IPS DF 4.7 (cell line): ENCODE results near the gene ZNF3.
"Not testable (repeated sequence)": the region's sequence is repeated elsewhere in the genome, so short reads cannot be mapped to it uniquely, and the experiment has no call there.

Source experiments
- DNase-seq: peaks from one replicate; pipeline ENCODE4 v3.0.0-alpha.2; 2013; ENCODE audit warnings: low spot score; ENCODE audit errors: extremely low read depth

The ZNF3 gene

GRCh38 chr7:100081535-100082102 is at the start of gene ZNF3:
Gene ZNF3 (minus strand): TSS chr7:100081723. CDS start chr7:100077357, 4,366 bp downstream.
- DNase-seq: peak; percentile 97

- DNase-seq: no peak
Observed at GRCh38 chr7:100130608-100131453, 49.3 kb upstream of the ZNF3 start.

GRCh38 chr7:100130220-100130607 is 48.7 kb upstream of the ZNF3 start:
- not testable (repeated sequence) for DNase-seq

- no peak for DNase-seq
Observed at GRCh38 chr7:100128637-100128963, 47.1 kb upstream of the ZNF3 start.

GRCh38 chr7:100127866-100128636 is 46.5 kb upstream of the ZNF3 start:
- DNase-seq: no peak

GRCh38 chr7:100126931-100127865 is 45.7 kb upstream of the ZNF3 start, which contains the start of gene MBLAC1:
Gene MBLAC1 (plus strand): TSS chr7:100126967. CDS start chr7:100127396, 429 bp downstream.
- peak; percentile 76 for DNase-seq

GRCh38 chr7:100126239-100126930 is 44.9 kb upstream of the ZNF3 start:
- DNase-seq: no peak

- no peak for DNase-seq
Observed at GRCh38 chr7:100124301-100125230, 43.0 kb upstream of the ZNF3 start.

GRCh38 chr7:100122568-100122967 is 41.0 kb upstream of the ZNF3 start:
- no peak for DNase-seq

- DNase-seq: no peak
Observed at GRCh38 chr7:100122067-100122466, 40.5 kb upstream of the ZNF3 start.

- no peak for DNase-seq
Observed at GRCh38 chr7:100120733-100121036, 39.2 kb upstream of the ZNF3 start.

- no peak for DNase-seq
Observed at GRCh38 chr7:100119970-100120732, 38.6 kb upstream of the ZNF3 start.

GRCh38 chr7:100119072-100119969 is 37.8 kb upstream of the ZNF3 start, which contains the start of the genes CNPY4 and TAF6:
Gene CNPY4 (plus strand): TSS chr7:100119634. CDS start chr7:100119745, 111 bp downstream.
Gene TAF6 (minus strand): TSS chr7:100119358. CDS start chr7:100114209, 5,149 bp downstream.
- no peak for DNase-seq

- no peak for DNase-seq
Observed at GRCh38 chr7:100118388-100119071, 37.0 kb upstream of the ZNF3 start.

GRCh38 chr7:100115026-100115425 is 33.5 kb upstream of the ZNF3 start:
- DNase-seq: no peak

- DNase-seq: no peak
Observed at GRCh38 chr7:100111914-100112313, 30.4 kb upstream of the ZNF3 start.

- no peak for DNase-seq
Observed at GRCh38 chr7:100111156-100111555, 29.6 kb upstream of the ZNF3 start.
